Activated naive CD8-positive, alpha-beta T cell treated with anti-CD3 and anti-CD28 coated beads, Interleukin-2, amount 50 U/mL, for 16 hours (primary cell): ENCODE data around the gene B3GAT3.
"Not testable (repeated sequence)": the region's sequence is repeated elsewhere in the genome, so short reads cannot be mapped to it uniquely, and the experiment has no call there.

Source experiments
- DNase-seq: peaks from one replicate; pipeline ENCODE4 v3.0.0-alpha.2; 2020; ENCODE audit warnings: low read depth, low spot score

B3GAT3 gene

GRCh38 chr11:62604460-62605120 lies 17.2 kb downstream of the B3GAT3 start:
- DNase-seq = no peak

DNA sequence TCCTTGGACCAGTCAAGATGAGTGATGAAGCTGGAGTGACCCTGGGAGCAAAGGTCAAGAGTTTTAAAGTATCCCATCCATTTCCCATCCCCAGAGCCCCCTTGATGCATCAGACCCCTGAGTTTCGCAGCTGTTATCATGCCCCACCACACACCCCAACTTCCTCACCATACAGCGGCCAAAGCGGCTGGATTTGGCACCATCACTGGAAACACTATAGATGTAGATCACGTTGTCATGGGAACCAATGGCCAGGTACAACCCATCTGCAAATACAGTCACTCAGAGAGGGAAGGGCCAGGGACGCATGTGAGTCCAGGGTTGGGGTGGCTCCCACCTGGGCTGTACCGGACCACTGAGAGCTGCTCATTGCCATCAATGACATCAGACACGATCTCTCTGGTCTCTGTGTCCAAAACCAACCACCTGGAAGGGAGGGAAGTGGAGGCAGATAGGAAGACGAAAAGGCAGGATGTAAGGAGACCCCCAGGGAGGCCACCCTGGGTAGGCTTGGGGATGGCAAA lies 17.9 kb downstream of the B3GAT3 start:
- DNase-seq = no peak

- no peak for DNase-seq
These were observed 18.7 kb downstream of the B3GAT3 start for GRCh38 chr11:62603072-62603408.

GRCh38 chr11:62602141-62603071 lies 19.4 kb downstream of the B3GAT3 start:
- no peak for DNase-seq

GRCh38 chr11:62601372-62602140 lies 20.2 kb downstream of the B3GAT3 start, which contains the start of gene MTA2:
Gene MTA2 (minus strand): TSS chr11:62601865. CDS start chr11:62601450, 415 bp downstream.
- peak; percentile 98 for DNase-seq

- no peak for DNase-seq
These were observed 20.7 kb downstream of the B3GAT3 start for GRCh38 chr11:62601122-62601371.

GRCh38 chr11:62600367-62601121 lies 21.2 kb downstream of the B3GAT3 start:
- DNase-seq = no peak

- no peak for DNase-seq
These were observed 21.9 kb downstream of the B3GAT3 start for GRCh38 chr11:62599901-62600300.

DNA sequence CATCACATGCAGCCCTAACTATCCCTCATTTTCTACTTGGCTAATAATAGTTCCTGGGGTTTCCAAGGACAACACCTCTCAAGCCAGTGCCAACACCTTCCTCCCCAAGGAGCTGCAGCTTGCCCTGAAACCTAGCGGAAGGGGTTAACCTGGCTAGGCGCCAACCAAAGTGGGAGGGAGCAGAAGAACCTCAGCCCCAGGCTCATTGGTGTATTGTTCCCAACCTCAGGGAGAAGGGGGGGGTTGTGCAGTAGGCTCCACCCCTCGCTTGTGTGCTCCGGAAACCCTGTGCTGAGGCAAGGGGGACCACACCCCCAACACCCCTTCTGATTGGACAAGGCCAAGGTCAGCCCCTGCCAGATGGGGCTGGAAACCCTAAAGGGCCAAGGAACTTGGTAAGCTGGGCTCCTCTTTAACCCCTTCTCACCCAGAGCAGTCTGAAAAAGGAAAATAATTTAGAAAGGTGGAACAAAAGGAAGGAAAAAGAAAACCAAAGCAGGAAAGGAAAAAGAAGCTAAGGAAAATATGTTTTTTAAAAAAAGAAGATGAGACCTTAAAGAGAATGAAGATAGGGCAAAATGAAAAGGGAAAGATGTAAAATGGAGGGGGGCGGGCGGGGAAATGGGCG lies 22.6 kb downstream of the B3GAT3 start:
- DNase-seq = peak; percentile 88

- no peak for DNase-seq
These were observed 26.7 kb downstream of the B3GAT3 start for GRCh38 chr11:62595124-62595523.

DNA sequence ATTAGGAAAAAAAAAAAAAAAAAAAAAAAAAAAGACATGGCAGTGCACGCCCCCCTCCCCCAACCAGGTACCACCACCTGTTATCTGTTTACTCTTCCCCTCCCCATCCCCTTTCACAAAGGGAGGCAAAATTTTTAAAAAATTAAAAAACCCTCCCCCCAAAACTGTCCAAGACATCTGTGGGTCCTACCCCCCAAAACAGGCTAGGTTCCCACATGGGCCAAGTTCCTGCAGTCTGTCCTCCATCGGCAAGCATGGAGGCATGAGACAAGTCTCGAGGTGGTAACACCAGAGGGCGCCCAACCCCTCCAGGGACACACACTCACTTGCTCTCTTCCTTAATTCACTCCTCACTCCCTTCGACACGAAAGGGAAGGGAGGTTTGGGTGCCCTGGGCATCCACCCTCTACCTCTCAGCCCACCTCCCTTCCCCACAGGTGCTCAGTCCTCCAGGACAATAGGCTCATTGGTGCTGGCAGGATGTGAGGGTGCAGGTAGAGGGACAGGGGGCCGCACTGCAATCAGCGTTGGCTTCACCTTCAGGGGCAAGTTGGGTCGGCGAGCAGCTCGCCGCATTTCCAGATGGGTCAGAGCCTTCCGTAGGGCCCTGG lies 28.2 kb downstream of the B3GAT3 start:
- no peak for DNase-seq

DNA sequence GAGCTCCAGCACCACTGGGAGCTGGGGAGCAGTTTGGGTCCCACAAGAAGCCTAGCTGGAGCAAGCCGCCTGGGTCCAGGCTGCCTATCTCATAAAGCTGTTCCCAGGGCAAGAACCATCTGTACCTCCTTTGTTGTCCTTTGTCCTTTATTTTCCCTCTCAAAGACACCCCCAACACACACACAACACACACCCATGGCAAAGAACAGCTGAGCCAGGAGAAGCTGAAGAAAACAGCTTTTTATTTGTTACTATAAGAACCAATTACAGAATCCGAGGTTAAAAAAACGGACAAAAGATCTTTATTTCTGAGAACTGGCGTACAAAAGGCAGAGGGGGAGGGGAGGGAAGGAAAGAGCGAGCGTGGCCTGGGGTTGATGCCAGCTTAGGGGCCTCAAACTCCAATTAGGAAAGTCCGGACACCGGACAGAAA lies 28.8 kb downstream of the B3GAT3 start:
- no peak for DNase-seq

- DNase-seq = no peak
These were observed 29.5 kb downstream of the B3GAT3 start for GRCh38 chr11:62592146-62592815.

GRCh38 chr11:62591448-62592145 lies 30.2 kb downstream of the B3GAT3 start, which contains the start of gene TUT1:
Gene TUT1 (minus strand): TSS chr11:62591523. CDS start chr11:62591485, 38 bp downstream.
- DNase-seq = peak; percentile 87

DNA sequence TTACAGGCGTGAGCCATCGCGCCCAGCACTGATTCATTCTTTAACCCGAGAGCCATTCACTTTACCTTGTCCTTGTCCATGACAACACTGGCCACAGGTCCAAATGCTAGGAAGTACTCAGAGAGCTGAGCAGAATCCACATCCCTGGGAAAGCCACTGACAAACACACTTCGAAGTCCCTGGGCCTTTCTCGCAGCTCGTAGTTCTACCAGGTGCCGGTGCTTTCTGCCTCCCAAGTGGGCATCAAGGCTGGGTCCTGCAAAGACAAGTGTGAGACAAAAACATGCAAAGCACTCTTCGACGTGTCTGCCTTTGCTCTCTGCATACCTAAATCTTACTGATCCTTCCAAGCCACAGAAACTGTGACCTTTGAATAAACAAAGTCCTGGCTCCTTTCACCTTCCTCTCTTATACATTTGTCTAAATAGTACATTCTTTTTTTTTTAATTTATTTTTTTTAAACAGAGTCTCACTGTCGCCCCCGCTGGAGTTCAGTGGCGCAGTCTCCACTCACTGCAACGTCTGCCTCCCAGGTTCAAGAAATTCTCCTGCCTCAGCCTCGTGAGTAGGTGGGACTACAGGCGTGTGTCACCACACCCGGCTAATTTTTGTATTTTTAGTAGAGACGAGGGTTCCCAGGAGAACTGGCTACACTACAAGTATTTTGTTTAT lies 32.7 kb downstream of the B3GAT3 start:
- no peak for DNase-seq

DNA sequence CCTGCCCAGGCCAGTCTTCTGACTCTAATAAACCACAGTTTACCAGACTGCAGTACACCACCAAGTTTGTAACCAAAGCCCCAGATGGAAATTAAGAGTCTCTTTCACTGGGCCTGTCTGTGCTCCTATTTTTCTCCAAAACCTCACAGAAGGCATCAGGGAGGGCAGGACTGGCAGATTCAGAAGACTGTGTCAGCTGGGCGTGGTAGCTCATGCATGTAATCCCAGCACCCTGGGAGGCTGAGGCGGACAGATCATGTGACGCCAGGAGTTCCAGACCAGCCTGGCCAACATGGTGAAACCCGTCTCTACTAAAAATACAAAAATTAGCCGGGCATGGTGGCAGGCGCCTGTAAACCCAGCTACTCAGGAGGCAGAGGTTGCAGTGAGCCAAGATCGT lies 36.4 kb downstream of the B3GAT3 start:
- DNase-seq = not testable (repeated sequence)

GRCh38 chr11:62581735-62582134 lies 40.1 kb downstream of the B3GAT3 start:
- DNase-seq = not testable (repeated sequence)

DNA sequence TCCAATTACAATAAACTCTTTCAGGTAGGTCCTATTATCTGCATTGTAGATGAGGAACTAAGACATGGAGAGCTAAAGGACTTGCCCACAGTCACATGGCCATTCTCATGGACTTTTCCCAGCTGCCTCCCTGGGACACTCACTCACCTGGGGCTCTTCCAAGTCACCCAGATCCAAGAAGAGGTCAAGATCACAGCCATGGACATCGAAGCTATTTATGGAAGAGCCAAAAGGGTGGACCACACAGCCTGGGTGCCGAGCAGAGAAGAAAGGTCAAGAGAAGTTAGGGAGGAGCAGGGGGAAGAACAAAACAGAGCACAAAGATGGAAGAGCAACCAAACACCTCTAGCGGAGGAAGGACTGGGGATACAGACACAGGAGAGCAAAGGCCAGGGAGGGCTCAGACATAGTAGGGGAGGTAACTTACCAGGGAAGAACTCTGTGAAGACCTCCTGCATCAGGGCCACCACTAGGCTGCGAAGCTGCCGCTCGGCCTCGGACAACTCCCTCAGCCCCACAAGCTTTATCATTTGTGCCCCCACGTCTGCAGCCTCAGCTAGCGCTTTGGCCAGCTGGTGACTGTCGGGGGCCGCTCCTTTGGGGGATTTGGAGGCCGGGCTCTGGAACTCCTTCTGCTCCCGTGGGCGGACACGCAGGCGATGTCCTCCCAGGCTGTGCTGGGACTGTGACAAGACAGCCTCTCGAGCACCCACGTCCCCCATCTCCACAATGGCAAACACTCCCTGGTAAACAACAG lies 40.6 kb downstream of the B3GAT3 start:
- no peak for DNase-seq
